ENCODE measurements around the gene LRMDA. TPM values are rescaled to one million over a fixed set of nuclear protein-coding genes. Genes with fewer than 3 reads are reported as not detected.

Gene LRMDA
- total RNA-seq, 1 experiment from 2014 or later: not detected

DNA sequence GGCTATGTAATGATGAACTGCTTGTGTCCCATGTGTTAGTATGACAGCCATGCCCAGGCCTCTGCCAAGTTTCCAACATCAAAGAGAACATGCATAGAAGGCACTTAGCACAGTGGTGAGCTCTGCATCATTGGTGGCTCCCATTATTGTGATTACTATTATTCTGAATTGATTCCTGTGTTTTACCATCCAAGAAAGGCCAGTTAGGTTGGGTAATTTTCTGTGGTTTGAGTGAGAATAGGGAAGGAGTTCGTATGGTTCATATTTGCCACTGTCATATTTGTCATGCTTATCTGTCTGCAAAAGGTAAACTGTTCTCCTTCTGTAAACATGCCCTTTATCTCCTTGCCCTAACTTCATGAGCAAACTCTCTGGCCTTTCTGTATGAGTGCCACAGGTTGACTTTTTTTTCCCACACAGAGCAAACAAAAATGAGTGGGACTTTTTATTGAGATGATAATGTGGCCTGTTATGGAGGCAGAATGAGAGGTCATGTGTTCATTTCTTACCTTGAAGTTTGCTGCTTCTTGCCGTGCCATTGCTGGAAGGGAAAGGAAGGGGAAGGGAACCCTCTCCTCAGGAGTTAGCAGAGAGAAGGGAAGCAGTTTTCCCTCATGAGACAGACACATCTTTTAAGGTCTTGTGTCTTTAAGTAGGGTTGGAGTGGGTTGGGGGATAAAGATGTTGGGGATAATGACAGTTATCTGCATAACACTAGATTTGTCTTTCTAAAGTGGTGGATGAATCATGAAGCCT lies 301.9 kb downstream of the LRMDA start:
- Histone ChIP-seq H3K9ac (ENCODE audit: low read length) (no peak overlapping the region), H3K79me2 (ENCODE audit: low read length) (no peaks in the 10 kb centered on the region), H3K4me3 (ENCODE audit: low read length) (no peak overlapping the region), H3K36me3 (ENCODE audit: insufficient read depth, low read length) (no peaks in the 10 kb centered on the region), H3K27ac (ENCODE audit: low read length) (no peak overlapping the region), H3K4me1 (ENCODE audit: low read length) (no peaks in the 10 kb centered on the region), H3K27me3 (ENCODE audit: low read length) (no peaks in the 10 kb centered on the region; the same call in 1 of the 2 replicates), H2AFZ (ENCODE audit: low read length) (no peak overlapping the region), H3K4me2 (ENCODE audit: low read depth, low read length, poor library complexity, severe bottlenecking) (no peak overlapping the region), H3K9me2 (replicated peaks; ENCODE audit: insufficient read depth, low read length) (no peaks in the 10 kb centered on the region; the same call in 1 of the 2 replicates), H4K20me1 (ENCODE audit: insufficient read depth, low read depth, low read length) (no peaks in the 10 kb centered on the region), H3K9me3 (ENCODE audit: low read length) (no peaks in the 10 kb centered on the region)
- no peak for DNase-seq

GRCh38 chr10:75736151-75736640 lies 304.8 kb downstream of the LRMDA start:
- Histone ChIP-seq H3K9me2 (replicated peaks; ENCODE audit: insufficient read depth, low read length) (no peaks in the 10 kb centered on the region; the same call in 1 of the 2 replicates), H4K20me1 (ENCODE audit: insufficient read depth, low read depth, low read length) (no peaks in the 10 kb centered on the region), H2AFZ (ENCODE audit: low read length) (no peak overlapping the region), H3K79me2 (ENCODE audit: low read length) (no peaks in the 10 kb centered on the region), H3K4me2 (ENCODE audit: low read depth, low read length, poor library complexity, severe bottlenecking) (no peak overlapping the region), H3K27ac (ENCODE audit: low read length) (no peak overlapping the region), H3K4me3 (ENCODE audit: low read length) (no peak overlapping the region), H3K9me3 (ENCODE audit: low read length) (no peaks in the 10 kb centered on the region), H3K36me3 (ENCODE audit: insufficient read depth, low read length) (no peaks in the 10 kb centered on the region), H3K4me1 (ENCODE audit: low read length) (no peaks in the 10 kb centered on the region), H3K9ac (ENCODE audit: low read length) (no peak overlapping the region), H3K27me3 (ENCODE audit: low read length) (no peaks in the 10 kb centered on the region; the same call in 1 of the 2 replicates)
- DNase-seq: no peak

DNA sequence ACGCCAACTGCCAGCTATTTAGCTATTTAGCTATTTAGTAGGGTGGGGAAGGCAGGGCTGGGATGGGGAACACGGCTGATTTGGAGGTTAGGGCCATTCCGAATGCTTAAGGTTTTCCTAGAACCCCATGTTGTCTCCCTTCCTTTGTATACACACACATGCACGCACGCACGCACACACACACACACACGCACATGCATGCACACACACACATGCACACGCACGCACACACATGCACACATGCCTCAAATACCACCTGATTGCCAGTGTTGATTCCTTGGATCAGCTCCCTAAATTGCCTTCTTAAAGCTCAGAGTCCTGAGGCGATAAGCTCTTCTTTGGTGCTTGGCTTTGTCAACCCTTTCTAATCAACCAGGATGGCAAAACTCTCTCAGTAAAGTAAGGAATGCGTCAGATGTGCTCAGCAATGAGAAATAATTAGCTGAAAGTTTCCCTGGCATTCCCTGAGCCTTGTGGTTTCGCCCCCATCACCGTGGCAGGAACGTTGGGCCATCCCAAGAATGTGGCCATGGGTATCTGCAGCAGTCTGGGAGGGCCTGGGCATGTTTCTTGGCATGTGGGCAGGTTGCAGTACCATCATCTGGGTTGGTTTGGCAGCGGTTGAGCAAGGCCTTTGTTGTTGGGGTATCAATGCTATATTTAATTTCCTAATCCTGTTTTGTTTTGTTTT lies 305.6 kb downstream of the LRMDA start:
- Histone ChIP-seq H3K27ac (ENCODE audit: low read length) (no peak overlapping the region), H3K27me3 (ENCODE audit: low read length) (no peaks in the 10 kb centered on the region; the same call in 1 of the 2 replicates), H3K4me3 (ENCODE audit: low read length) (no peak overlapping the region), H3K9ac (ENCODE audit: low read length) (no peak overlapping the region), H3K9me3 (ENCODE audit: low read length) (no peaks in the 10 kb centered on the region), H3K4me1 (ENCODE audit: low read length) (no peaks in the 10 kb centered on the region), H3K4me2 (ENCODE audit: low read depth, low read length, poor library complexity, severe bottlenecking) (no peak overlapping the region), H3K36me3 (ENCODE audit: insufficient read depth, low read length) (no peaks in the 10 kb centered on the region), H3K79me2 (ENCODE audit: low read length) (no peaks in the 10 kb centered on the region), H4K20me1 (ENCODE audit: insufficient read depth, low read depth, low read length) (no peaks in the 10 kb centered on the region), H2AFZ (ENCODE audit: low read length) (no peak overlapping the region), H3K9me2 (replicated peaks; ENCODE audit: insufficient read depth, low read length) (no peaks in the 10 kb centered on the region)
- DNase-seq: no peak

DNA sequence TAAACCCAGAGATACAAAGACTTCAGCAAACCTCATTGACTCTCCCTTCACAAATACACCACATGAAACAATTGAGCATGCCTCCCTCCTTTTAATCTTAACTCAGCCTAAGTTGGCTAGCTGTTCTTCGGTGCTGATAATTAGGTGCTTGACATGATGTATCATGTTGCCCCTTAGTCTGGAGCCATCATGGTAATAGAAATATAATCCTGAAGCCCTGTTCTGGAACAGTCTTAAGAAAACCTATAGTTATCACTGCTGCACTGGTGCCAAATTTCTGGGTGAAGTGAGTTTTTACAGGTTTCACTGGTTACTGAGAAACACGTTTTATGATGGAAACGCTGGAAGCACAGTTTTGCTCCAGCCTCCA lies 306.1 kb downstream of the LRMDA start:
- H3K36me3 ChIP-seq (ENCODE audit: insufficient read depth, low read length): no peaks in the 10 kb centered on the region
- H3K4me1 ChIP-seq (ENCODE audit: low read length): no peaks in the 10 kb centered on the region
- H3K79me2 ChIP-seq (ENCODE audit: low read length): no peaks in the 10 kb centered on the region
- no peaks in the 10 kb centered on the region for H3K9me3 ChIP-seq (ENCODE audit: low read length)
- H3K9me2 ChIP-seq (replicated peaks; ENCODE audit: insufficient read depth, low read length): no peaks in the 10 kb centered on the region
- no peak overlapping the region for H3K4me2 ChIP-seq (ENCODE audit: low read depth, low read length, poor library complexity, severe bottlenecking)
- no peaks in the 10 kb centered on the region; the same call in 1 of the 2 replicates for H3K27me3 ChIP-seq (ENCODE audit: low read length)
- H3K9ac ChIP-seq (ENCODE audit: low read length): no peak overlapping the region
- no peak overlapping the region for H3K27ac ChIP-seq (ENCODE audit: low read length)
- no peak for DNase-seq
- no peaks in the 10 kb centered on the region for H4K20me1 ChIP-seq (ENCODE audit: insufficient read depth, low read depth, low read length)
- H2AFZ ChIP-seq (ENCODE audit: low read length): no peak overlapping the region
- H3K4me3 ChIP-seq (ENCODE audit: low read length): no peak overlapping the region

GRCh38 chr10:75738924-75739323 lies 307.5 kb downstream of the LRMDA start:
- Histone ChIP-seq H2AFZ (ENCODE audit: low read length) (no peak overlapping the region), H3K4me2 (ENCODE audit: low read depth, low read length, poor library complexity, severe bottlenecking) (no peak overlapping the region), H3K9me2 (replicated peaks; ENCODE audit: insufficient read depth, low read length) (no peaks in the 10 kb centered on the region), H3K27ac (ENCODE audit: low read length) (no peak overlapping the region), H3K9me3 (ENCODE audit: low read length) (no peaks in the 10 kb centered on the region), H3K4me3 (ENCODE audit: low read length) (no peak overlapping the region), H3K27me3 (ENCODE audit: low read length) (no peaks in the 10 kb centered on the region; the same call in 1 of the 2 replicates), H3K79me2 (ENCODE audit: low read length) (no peaks in the 10 kb centered on the region), H4K20me1 (ENCODE audit: insufficient read depth, low read depth, low read length) (no peaks in the 10 kb centered on the region), H3K36me3 (ENCODE audit: insufficient read depth, low read length) (no peaks in the 10 kb centered on the region), H3K9ac (ENCODE audit: low read length) (no peak overlapping the region), H3K4me1 (ENCODE audit: low read length) (no peaks in the 10 kb centered on the region)
- DNase-seq: no peak

DNA sequence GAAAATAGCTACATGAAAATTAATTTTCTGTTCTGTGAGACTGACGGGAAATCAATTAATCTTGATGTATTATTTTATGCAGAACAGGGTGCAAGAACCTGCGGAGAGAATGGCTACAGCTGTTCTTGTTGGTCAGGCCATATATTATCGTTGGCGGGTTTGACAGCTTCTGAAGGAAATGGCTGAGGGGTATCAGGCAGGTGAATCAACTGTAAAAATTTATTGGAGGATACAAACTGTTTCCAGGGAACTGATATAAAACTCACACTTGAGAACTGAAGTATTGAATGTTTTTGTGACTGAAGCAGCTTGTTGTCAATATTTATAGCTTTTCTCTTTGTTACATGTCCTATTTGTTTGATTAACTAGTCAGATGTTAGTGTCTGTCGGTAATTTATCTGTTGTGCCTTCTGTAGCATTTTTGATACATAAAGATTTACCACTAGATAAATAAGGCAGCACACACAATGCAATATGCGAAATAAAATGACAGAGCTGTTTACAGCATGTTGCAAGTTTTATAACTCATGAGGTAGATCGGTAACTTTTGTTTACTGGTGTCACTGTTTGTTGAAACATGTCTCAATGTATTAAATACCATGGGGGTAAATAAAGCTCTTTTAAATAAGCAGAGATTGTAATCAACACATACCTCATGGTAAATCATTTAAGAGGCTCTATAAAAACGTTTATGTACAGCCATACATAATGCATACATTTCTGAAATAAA lies 308.2 kb downstream of the LRMDA start:
- no peaks in the 10 kb centered on the region for H3K4me1 ChIP-seq (ENCODE audit: low read length)
- no peak overlapping the region for H3K4me2 ChIP-seq (ENCODE audit: low read depth, low read length, poor library complexity, severe bottlenecking)
- no peak overlapping the region for H3K4me3 ChIP-seq (ENCODE audit: low read length)
- no peak for DNase-seq
- no peak overlapping the region for H3K27ac ChIP-seq (ENCODE audit: low read length)
- H3K9me2 ChIP-seq (replicated peaks; ENCODE audit: insufficient read depth, low read length): no peaks in the 10 kb centered on the region
- H3K36me3 ChIP-seq (ENCODE audit: insufficient read depth, low read length): no peaks in the 10 kb centered on the region
- no peak overlapping the region for H3K9ac ChIP-seq (ENCODE audit: low read length)
- H2AFZ ChIP-seq (ENCODE audit: low read length): no peak overlapping the region
- H3K27me3 ChIP-seq (ENCODE audit: low read length): no peaks in the 10 kb centered on the region; the same call in 1 of the 2 replicates
- no peaks in the 10 kb centered on the region for H3K9me3 ChIP-seq (ENCODE audit: low read length)
- no peaks in the 10 kb centered on the region for H4K20me1 ChIP-seq (ENCODE audit: insufficient read depth, low read depth, low read length)
- H3K79me2 ChIP-seq (ENCODE audit: low read length): no peaks in the 10 kb centered on the region

DNA sequence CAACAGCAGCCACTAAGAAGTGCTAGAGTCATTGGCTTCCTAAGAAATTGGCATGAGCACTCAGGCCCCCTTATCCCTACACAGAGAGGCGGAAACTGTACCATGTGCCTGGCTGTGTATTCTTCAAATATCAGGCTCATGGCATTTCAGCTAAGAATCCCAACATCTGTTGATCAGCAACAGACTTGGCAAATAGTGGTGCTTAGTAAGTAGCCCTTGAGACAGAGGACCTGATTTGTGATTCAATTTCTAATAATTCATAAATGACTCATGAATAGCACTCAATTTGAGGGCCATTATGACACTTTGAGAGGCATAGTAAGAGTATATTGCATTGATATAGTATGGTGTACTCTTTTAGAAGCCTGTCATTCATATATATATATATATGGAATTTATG lies 309.1 kb downstream of the LRMDA start:
- H3K9me3 ChIP-seq (ENCODE audit: low read length): no peaks in the 10 kb centered on the region
- H3K27me3 ChIP-seq (ENCODE audit: low read length): no peaks in the 10 kb centered on the region
- no peaks in the 10 kb centered on the region for H4K20me1 ChIP-seq (ENCODE audit: insufficient read depth, low read depth, low read length)
- H3K36me3 ChIP-seq (ENCODE audit: insufficient read depth, low read length): no peaks in the 10 kb centered on the region
- DNase-seq: no peak
- no peaks in the 10 kb centered on the region for H3K79me2 ChIP-seq (ENCODE audit: low read length)
- no peak overlapping the region for H2AFZ ChIP-seq (ENCODE audit: low read length)
- no peaks in the 10 kb centered on the region for H3K9me2 ChIP-seq (replicated peaks; ENCODE audit: insufficient read depth, low read length)
- H3K9ac ChIP-seq (ENCODE audit: low read length): no peak overlapping the region
- H3K27ac ChIP-seq (ENCODE audit: low read length): no peak overlapping the region
- H3K4me2 ChIP-seq (ENCODE audit: low read depth, low read length, poor library complexity, severe bottlenecking): no peak overlapping the region
- H3K4me1 ChIP-seq (ENCODE audit: low read length): no peaks in the 10 kb centered on the region
- no peak overlapping the region for H3K4me3 ChIP-seq (ENCODE audit: low read length)

DNA sequence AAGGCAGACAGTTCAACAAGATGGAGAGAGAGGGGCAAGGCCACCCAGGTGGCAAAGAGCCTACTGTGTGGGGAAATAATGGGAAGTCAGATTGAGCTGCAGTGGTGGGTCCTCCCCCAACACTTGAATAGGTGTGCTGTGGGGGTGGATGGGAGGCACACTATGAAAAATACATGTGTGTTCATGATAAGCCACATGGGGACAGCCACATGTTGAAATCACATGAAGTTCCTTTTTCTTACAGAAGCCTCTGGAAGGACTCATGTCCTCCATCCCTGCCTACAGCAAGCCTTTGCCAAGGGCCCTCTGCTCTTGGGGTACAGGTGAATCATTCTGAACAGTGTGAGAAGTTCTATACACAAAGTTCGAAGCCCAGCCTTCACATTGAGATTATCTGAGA lies 310.9 kb downstream of the LRMDA start:
- Histone ChIP-seq H4K20me1 (ENCODE audit: insufficient read depth, low read depth, low read length) (no peaks in the 10 kb centered on the region), H3K9me3 (ENCODE audit: low read length) (no peaks in the 10 kb centered on the region), H3K9ac (ENCODE audit: low read length) (no peak overlapping the region), H3K4me1 (ENCODE audit: low read length) (no peaks in the 10 kb centered on the region), H2AFZ (ENCODE audit: low read length) (no peak overlapping the region), H3K4me3 (ENCODE audit: low read length) (no peak overlapping the region), H3K36me3 (ENCODE audit: insufficient read depth, low read length) (no peaks in the 10 kb centered on the region), H3K4me2 (ENCODE audit: low read depth, low read length, poor library complexity, severe bottlenecking) (no peak overlapping the region), H3K27ac (ENCODE audit: low read length) (no peak overlapping the region), H3K27me3 (ENCODE audit: low read length) (no peaks in the 10 kb centered on the region), H3K79me2 (ENCODE audit: low read length) (no peaks in the 10 kb centered on the region), H3K9me2 (replicated peaks; ENCODE audit: insufficient read depth, low read length) (no peaks in the 10 kb centered on the region)
- DNase-seq: no peak
